ENCODE measurements around the gene RANBP17. TPM values are rescaled to one million over a fixed set of nuclear protein-coding genes. Genes with fewer than 3 reads are reported as not detected.

Gene RANBP17
- total RNA-seq, 4 donors from 2014 or later = 0.38 to 5.1 (median 1.4) TPM

- no peak overlapping the region for H3K4me3 ChIP-seq (ENCODE audit: low read depth, poor library complexity, severe bottlenecking)
- WGBS, 2 donors = 81 to 89% methylated on average over 2 of the region's 2 CpGs
- no peak for DNase-seq (ENCODE audit: low spot score in 2 of 2)
- intact Hi-C loops (cut with DNase I; ENCODE audit: low total_unique reads) = no loop called here
- no peak for TF ChIP-seq POLR2A (IDR thresholded peaks at IDR 0.05)
- no peak for TF ChIP-seq CTCF (IDR thresholded peaks at IDR 0.05)
Measured at GRCh38 chr5:171264843-171265242, 403.0 kb downstream of the RANBP17 start.

GRCh38 chr5:171268700-171269620 is 407.1 kb downstream of the RANBP17 start:
- 80% methylated on average over 7 of the region's 7 CpGs for WGBS, 2 donors
- no peak for DNase-seq (ENCODE audit: low spot score in 2 of 2)
- intact Hi-C loops (cut with DNase I; ENCODE audit: low total_unique reads) = no loop called here
- TF ChIP-seq CTCF (IDR thresholded peaks at IDR 0.05) (no peak), POLR2A (IDR thresholded peaks at IDR 0.05) (no peak)
- no peak overlapping the region for H3K4me3 ChIP-seq (ENCODE audit: low read depth, poor library complexity, severe bottlenecking)

- no peak overlapping the region for H3K4me3 ChIP-seq (ENCODE audit: low read depth, poor library complexity, severe bottlenecking)
- TF ChIP-seq CTCF (IDR thresholded peaks at IDR 0.05) = no peak
- no peak for TF ChIP-seq POLR2A (IDR thresholded peaks at IDR 0.05)
- 89 to 90% methylated on average over 2 of the region's 2 CpGs for WGBS, 2 donors
- no peak for DNase-seq (ENCODE audit: low spot score in 2 of 2)
- intact Hi-C loops (cut with DNase I; ENCODE audit: low total_unique reads) = no loop called here
Measured at GRCh38 chr5:171269717-171270116, 407.9 kb downstream of the RANBP17 start.

DNA sequence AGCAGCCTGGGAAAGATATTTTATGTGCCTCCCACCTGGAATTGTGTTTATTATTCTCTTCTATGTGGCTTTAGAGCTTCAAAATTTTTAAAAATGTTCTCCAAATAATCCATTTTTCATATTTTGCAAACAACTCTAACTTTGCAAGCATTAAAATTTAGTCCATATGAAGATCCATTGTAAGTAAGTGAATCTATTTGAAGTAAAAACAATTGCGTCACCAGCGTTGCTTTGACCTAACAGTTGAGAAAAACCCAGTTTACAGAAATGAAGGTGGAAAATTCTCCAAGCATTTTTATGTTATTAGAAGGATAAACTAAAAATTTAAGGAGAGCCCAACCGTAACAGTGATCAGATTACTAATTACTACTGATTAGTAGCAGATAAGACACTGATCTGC is 408.3 kb downstream of the RANBP17 start:
- intact Hi-C loops (cut with DNase I; ENCODE audit: low total_unique reads) = no loop called here
- TF ChIP-seq POLR2A (IDR thresholded peaks at IDR 0.05) (no peak), CTCF (IDR thresholded peaks at IDR 0.05) (no peak)
- H3K4me3 ChIP-seq (ENCODE audit: low read depth, poor library complexity, severe bottlenecking) = no peak overlapping the region
- DNase-seq (ENCODE audit: low spot score in 2 of 2) = no peak
- 89 to 91% methylated on average over 3 of the region's 3 CpGs for WGBS, 2 donors

DNA sequence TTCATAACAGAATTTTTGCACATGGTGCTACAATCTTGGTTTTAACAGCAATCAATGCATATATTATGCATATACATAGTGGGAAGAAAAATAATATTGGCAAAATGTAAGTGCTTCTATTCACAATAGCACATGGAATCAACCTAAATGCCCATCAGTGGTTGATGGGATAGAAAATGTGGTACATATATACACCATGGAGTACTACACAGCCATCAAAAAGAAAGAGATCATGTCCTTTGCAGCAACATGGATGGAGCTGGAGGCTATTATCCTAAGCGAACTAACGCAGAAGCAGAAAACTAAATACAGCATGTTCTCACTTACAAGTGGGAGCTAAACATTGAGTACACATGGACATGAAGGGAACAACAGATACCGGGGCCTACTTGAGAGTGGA is 410.0 kb downstream of the RANBP17 start:
- no peak for DNase-seq (ENCODE audit: low spot score in 2 of 2)
- no peak overlapping the region for H3K4me3 ChIP-seq (ENCODE audit: low read depth, poor library complexity, severe bottlenecking)
- intact Hi-C loops (cut with DNase I; ENCODE audit: low total_unique reads) = no loop called here
- no peak for TF ChIP-seq CTCF (IDR thresholded peaks at IDR 0.05)
- no peak for TF ChIP-seq POLR2A (IDR thresholded peaks at IDR 0.05)
- 92 to 98% methylated on average over 3 of the region's 3 CpGs for WGBS, 2 donors

All from lower leg skin (tissue), 4 donors.